A549 (cell line): ENCODE data around the gene BMERB1. TPM values are rescaled to one million over a fixed set of nuclear protein-coding genes. Genes with fewer than 3 reads are reported as not detected.

Experiments
- ATAC-seq, 2 experiments: fragments of 200-7000 bp in 1 of 2; fragments of >200 bp in 1 of 2; cut with Nextera tagmentation in 1 of 2; cut with Tn5 transposase in 1 of 2; 3 replicates each; pipeline versions ENCODE4 v1.8.0 to v1.9.1; 2018 to 2020; ENCODE audit warnings: mild to moderate bottlenecking in 1 of 2, moderate library complexity in 1 of 2
- CTCF ChIA-PET: fragments of 300-600 bp; sonication (Branson Sonifier 250); formaldehyde crosslinking; extraction: SDS; loops from one replicate; lab custom pipeline; 2021; ENCODE audit warnings: antibody characterized with exemption, inconsistent platforms; lab: Yijun Ruan, JAX
- POLR2A ChIA-PET: fragments of 350-600 bp; formaldehyde crosslinking; extraction: SDS; loops from one replicate; lab custom pipeline; 2021; ENCODE audit warnings: antibody characterized with exemption, inconsistent platforms; lab: Yijun Ruan, JAX
- DNase-seq, 2 experiments: peaks; one replicate each; pipeline versions ENCODE4 v3.0.0 to v3.0.0-alpha.2; 2011 to 2016; ENCODE audit warnings: low read depth in 1 of 2, low spot score in 1 of 2
- FAIRE-seq: peaks from 2 replicates; lab custom pipeline; 2011; peaks lifted over from hg19 to GRCh38; lab: Jason Lieb, UNC
- H3K27ac ChIP-seq, 2 experiments: fragments of >200 bp; sonication (Bioruptor Twin); formaldehyde crosslinking; 3 replicates each; pipeline ENCODE4 v1.5.1; 2016 to 2017
- H3K4me1 ChIP-seq: fragments of >200 bp; sonication (Bioruptor Twin); formaldehyde crosslinking; 3 replicates; pipeline ENCODE4 v1.6.1; 2016
- H3K4me2 ChIP-seq: fragments of >200 bp; sonication (Bioruptor Twin); formaldehyde crosslinking; 3 replicates; pipeline ENCODE4 v1.6.1; 2016
- H3K4me3 ChIP-seq: fragments of >200 bp; sonication (Bioruptor Twin); formaldehyde crosslinking; 3 replicates; pipeline ENCODE4 v1.5.1; 2016
- H3K9me3 ChIP-seq: fragments of >200 bp; sonication (Bioruptor Twin); formaldehyde crosslinking; 3 replicates; pipeline ENCODE4 v1.6.1; 2016
- BHLHE40 ChIP-seq: IDR thresholded peaks from 2 replicates; pipeline ENCODE4 v1.6.1; 2012; ENCODE audit warnings: low read depth, low read length, inconsistent platforms
- CEBPB ChIP-seq, 2 experiments: fragments of >200 bp in 1 of 2; sonication (Bioruptor Twin) in 1 of 2; formaldehyde crosslinking in 1 of 2; IDR thresholded peaks; 2 replicates each; pipeline ENCODE4 v1.6.1; 2012 to 2016
- EHMT2 ChIP-seq: fragments of 200-600 bp; sonication (generic); IDR thresholded peaks from 2 replicates; pipeline ENCODE4 v1.6.1; 2016; ENCODE audit warnings: antibody characterized with exemption, low read depth, mild to moderate bottlenecking, moderate library complexity
- ELK1 ChIP-seq: fragments of 150-350 bp; IDR thresholded peaks from 2 replicates; pipeline ENCODE4 v1.6.1; 2014; ENCODE audit warnings: low read depth, mild to moderate bottlenecking, low read length
- ESRRA ChIP-seq: fragments of 150-350 bp; IDR thresholded peaks from 2 replicates; pipeline ENCODE4 v1.6.1; 2014; ENCODE audit warnings: mild to moderate bottlenecking, low read length, borderline replicate concordance
- FOSB ChIP-seq: fragments of 250-450 bp; sonication (Bioruptor Pico); IDR thresholded peaks from 2 replicates; pipeline ENCODE4 v1.5.0; 2020; ENCODE audit warnings: mild to moderate bottlenecking, moderate library complexity
- JUN ChIP-seq, 2 experiments: fragments of >200 bp; sonication (Bioruptor Twin); formaldehyde crosslinking; IDR thresholded peaks; 2 replicates in 1 of 2; 3 replicates in 1 of 2; pipeline ENCODE4 v1.6.1; 2016 to 2017
- KDM1A ChIP-seq: fragments of 200-600 bp; sonication (generic); IDR thresholded peaks from 2 replicates; pipeline ENCODE4 v1.6.1; 2016; ENCODE audit warnings: low read depth, mild to moderate bottlenecking
- MAFK ChIP-seq: fragments of 450-650 bp; IDR thresholded peaks from 2 replicates; pipeline ENCODE4 v1.6.1; 2014; ENCODE audit not compliant: partially characterized antibody
- NPAS2 ChIP-seq: fragments of 250-450 bp; sonication (Bioruptor Pico); IDR thresholded peaks from 2 replicates; pipeline ENCODE4 v1.8.0; 2022; ENCODE audit warnings: mild to moderate bottlenecking, moderate library complexity, borderline replicate concordance
- RAD21 ChIP-seq, 2 experiments: fragments of >200 bp in 1 of 2; sonication (Bioruptor Twin) in 1 of 2; formaldehyde crosslinking in 1 of 2; IDR thresholded peaks in 1 of 2; conservative IDR thresholded peaks in 1 of 2; 2 replicates in 1 of 2; 3 replicates in 1 of 2; pipeline ENCODE4 v1.6.1; 2012 to 2018; ENCODE audit warnings: inconsistent platforms in 1 of 2
- RARB ChIP-seq: fragments of 250-450 bp; sonication (Bioruptor Pico); IDR thresholded peaks from 2 replicates; pipeline ENCODE4 v1.8.0; 2021; ENCODE audit warnings: mild to moderate bottlenecking, moderate library complexity
- ZFP36 ChIP-seq: fragments of 450-650 bp; IDR thresholded peaks from 2 replicates; pipeline ENCODE4 v1.6.1; 2014; ENCODE audit warnings: borderline replicate concordance; ENCODE audit not compliant: partially characterized antibody
- ZNF302 ChIP-seq: fragments of 250-450 bp; sonication (Bioruptor Pico); IDR thresholded peaks from 2 replicates; pipeline ENCODE4 v1.9.0; 2021; ENCODE audit warnings: inconsistent platforms, mild to moderate bottlenecking, moderate library complexity
- WGBS: methylation state at CpG from one replicate; pipeline ENCODE4 v1.1.6; 2017; ENCODE audit errors: missing lambda C conversion rate; 5-methylcytosine and 5-hydroxymethylcytosine counted together
- polyA plus RNA-seq, 4 experiments: library from polyadenylated mRNA; depleted of rRNA in 3 of 4; stranded (reverse); fragments of >200 nt; fragmentation: RNase III in 1 of 4; extraction: RNeasy Plus Mini Kit Qiagen cat#74134 plus additional on column Dnase treatment in 1 of 4; gene quantifications; 2 replicates in 3 of 4; 3 replicates in 1 of 4; pipeline ENCODE4 v1.2.3, GENCODE V29; 2011 to 2017
- TF ChIP-seq, protein P1 (sequence below): fragments of >200 bp; sonication (Bioruptor Twin); formaldehyde crosslinking; IDR thresholded peaks from 3 replicates; pipeline ENCODE4 v1.5.1; 2016
- TF ChIP-seq, protein P2 (sequence below): fragments of 250-450 bp; sonication (Bioruptor Pico); IDR thresholded peaks from 2 replicates; pipeline ENCODE4 v1.5.0; 2021; ENCODE audit warnings: mild to moderate bottlenecking, moderate library complexity, borderline replicate concordance
- TF ChIP-seq, protein P3 (sequence below): IDR thresholded peaks from 2 replicates; pipeline ENCODE4 v1.6.1; 2012; ENCODE audit warnings: low read depth, borderline replicate concordance

BMERB1 gene
- polyA plus RNA-seq, 2 of the 4 experiments (the other 2 are of a cell fraction), result 44.7 to 48.9 TPM

GRCh38 chr16:15608398-15609285 is 174.3 kb downstream of the BMERB1 start:
- FAIRE-seq (no peak), DNase-seq (no peak), ATAC-seq (no peak)
- Histone ChIP-seq H3K4me2 (no peak overlapping the region), H3K4me3 (no peak overlapping the region), H3K27ac (no peak overlapping the region), H3K4me1 (0 out of 3 replicates have a peak, but pooled peaks cover 1% of the 10 kb centered on the region), H3K9me3 (no peaks in the 10 kb centered on the region)
- 82% methylated on average over 19 of the region's 19 CpGs for WGBS
- no peak for TF ChIP-seq BHLHE40
- no peak for TF ChIP-seq ZFP36
- no peak for TF ChIP-seq ESRRA
- peak; percentile 18 to 24; a peak in 1 of 4 replicates for TF ChIP-seq CEBPB (IDR thresholded peaks at IDR 0.05)
- TF ChIP-seq ELK1, result no peak
- no peak for TF ChIP-seq RARB (CRISPR knock-in tag)
- TF ChIP-seq JUN (IDR thresholded peaks at IDR 0.05), result no peak
- no peak for TF ChIP-seq FOSB
- TF ChIP-seq, protein P1, sequence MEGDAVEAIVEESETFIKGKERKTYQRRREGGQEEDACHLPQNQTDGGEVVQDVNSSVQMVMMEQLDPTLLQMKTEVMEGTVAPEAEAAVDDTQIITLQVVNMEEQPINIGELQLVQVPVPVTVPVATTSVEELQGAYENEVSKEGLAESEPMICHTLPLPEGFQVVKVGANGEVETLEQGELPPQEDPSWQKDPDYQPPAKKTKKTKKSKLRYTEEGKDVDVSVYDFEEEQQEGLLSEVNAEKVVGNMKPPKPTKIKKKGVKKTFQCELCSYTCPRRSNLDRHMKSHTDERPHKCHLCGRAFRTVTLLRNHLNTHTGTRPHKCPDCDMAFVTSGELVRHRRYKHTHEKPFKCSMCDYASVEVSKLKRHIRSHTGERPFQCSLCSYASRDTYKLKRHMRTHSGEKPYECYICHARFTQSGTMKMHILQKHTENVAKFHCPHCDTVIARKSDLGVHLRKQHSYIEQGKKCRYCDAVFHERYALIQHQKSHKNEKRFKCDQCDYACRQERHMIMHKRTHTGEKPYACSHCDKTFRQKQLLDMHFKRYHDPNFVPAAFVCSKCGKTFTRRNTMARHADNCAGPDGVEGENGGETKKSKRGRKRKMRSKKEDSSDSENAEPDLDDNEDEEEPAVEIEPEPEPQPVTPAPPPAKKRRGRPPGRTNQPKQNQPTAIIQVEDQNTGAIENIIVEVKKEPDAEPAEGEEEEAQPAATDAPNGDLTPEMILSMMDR, result peak; percentile 18; the same call in 1 of the 3 replicates
- TF ChIP-seq RAD21 (conservative IDR thresholded peaks at IDR 0.05 in 1 of 2, IDR thresholded peaks at IDR 0.05 in 1 of 2), result peak; percentile 23 to 34; a peak in 2 of 5 replicates
- ChIA-PET POLR2A (no interaction called here), CTCF (interaction anchor here (0.9 to 2.0 kb wide), 6 partner anchors 11 to 181 kb away, joined by 3 to 6 read pairs (median 3); partner anchors contain the start of gene MARF1)

DNA sequence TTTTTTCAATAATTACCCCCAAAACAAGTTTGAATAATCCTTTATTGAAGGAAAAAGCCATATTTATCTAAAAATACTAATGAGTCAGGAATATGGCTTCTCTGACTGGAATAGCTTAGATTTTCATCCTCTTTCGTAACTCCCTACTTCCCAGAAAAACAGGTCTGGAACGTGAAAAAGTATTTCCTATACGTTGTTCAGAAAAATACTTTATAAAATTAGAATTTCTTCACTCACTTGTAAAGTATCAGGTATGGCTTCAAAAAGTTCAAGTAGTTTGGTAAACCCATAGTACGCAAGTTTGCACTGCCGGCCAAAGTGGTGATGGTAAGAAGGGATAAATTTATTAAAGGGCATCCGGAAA is 174.9 kb downstream of the BMERB1 start:
- CTCF ChIA-PET, result interaction anchor here (0.9 to 1.8 kb wide), 4 partner anchors 10 to 54 kb away, joined by 3 to 4 read pairs (median 3); no protein-coding TSS in a partner anchor
- 94% methylated on average over 6 of the region's 6 CpGs for WGBS

More for the DNA sequence above, 174.9 kb downstream of the BMERB1 start:
- ATAC-seq, result no peak
- H3K9me3 ChIP-seq, result no peaks in the 10 kb centered on the region
- H3K4me3 ChIP-seq, result no peak overlapping the region
- TF ChIP-seq, protein P2, sequence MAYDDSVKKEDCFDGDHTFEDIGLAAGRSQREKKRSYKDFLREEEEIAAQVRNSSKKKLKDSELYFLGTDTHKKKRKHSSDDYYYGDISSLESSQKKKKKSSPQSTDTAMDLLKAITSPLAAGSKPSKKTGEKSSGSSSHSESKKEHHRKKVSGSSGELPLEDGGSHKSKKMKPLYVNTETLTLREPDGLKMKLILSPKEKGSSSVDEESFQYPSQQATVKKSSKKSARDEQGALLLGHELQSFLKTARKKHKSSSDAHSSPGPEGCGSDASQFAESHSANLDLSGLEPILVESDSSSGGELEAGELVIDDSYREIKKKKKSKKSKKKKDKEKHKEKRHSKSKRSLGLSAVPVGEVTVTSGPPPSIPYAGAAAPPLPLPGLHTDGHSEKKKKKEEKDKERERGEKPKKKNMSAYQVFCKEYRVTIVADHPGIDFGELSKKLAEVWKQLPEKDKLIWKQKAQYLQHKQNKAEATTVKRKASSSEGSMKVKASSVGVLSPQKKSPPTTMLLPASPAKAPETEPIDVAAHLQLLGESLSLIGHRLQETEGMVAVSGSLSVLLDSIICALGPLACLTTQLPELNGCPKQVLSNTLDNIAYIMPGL (CRISPR knock-in tag), result no peak
- TF ChIP-seq KDM1A, result no peak
- TF ChIP-seq, protein P3, sequence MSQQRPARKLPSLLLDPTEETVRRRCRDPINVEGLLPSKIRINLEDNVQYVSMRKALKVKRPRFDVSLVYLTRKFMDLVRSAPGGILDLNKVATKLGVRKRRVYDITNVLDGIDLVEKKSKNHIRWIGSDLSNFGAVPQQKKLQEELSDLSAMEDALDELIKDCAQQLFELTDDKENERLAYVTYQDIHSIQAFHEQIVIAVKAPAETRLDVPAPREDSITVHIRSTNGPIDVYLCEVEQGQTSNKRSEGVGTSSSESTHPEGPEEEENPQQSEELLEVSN, result no peak
- TF ChIP-seq MAFK, result no peak
- TF ChIP-seq EHMT2, result no peak
- no peak for TF ChIP-seq NPAS2 (CRISPR knock-in tag)
- no peak for TF ChIP-seq RAD21 (conservative IDR thresholded peaks at IDR 0.05 in 1 of 2, IDR thresholded peaks at IDR 0.05 in 1 of 2)
- no peak for TF ChIP-seq ZNF302 (CRISPR knock-in tag)
- H3K4me2 ChIP-seq, result no peak overlapping the region
- POLR2A ChIA-PET, result no interaction called here
- 0 out of 3 replicates have a peak, but pooled peaks cover 4% of the 10 kb centered on the region for H3K4me1 ChIP-seq
- no peak for FAIRE-seq
- DNase-seq, result no peak
- no peak overlapping the region for H3K27ac ChIP-seq
